ENCODE measurements around the gene CENPB.
A peak's percentile ranks its signal among the peaks of the same experiment; 100 is the strongest.

CENPB gene

GRCh38 chr20:3778976-3779375 lies 7.6 kb downstream of the CENPB start:
- Histone ChIP-seq H3K4me3 (ENCODE audit: low read length) (no peak overlapping the region), H3K27ac (ENCODE audit: low read length) (no peak overlapping the region), H3K9me3 (ENCODE audit: control insufficient read depth, insufficient read depth, low read length) (no peaks in the 10 kb centered on the region), H3K27me3 (ENCODE audit: control insufficient read depth, insufficient read depth, low read length) (no peaks in the 10 kb centered on the region; the same call in 1 of the 2 replicates), H3K4me1 (ENCODE audit: control insufficient read depth, insufficient read depth, low read length) (peaks cover 3% of the 10 kb centered on the region; the same call in 1 of the 2 replicates), H3K36me3 (ENCODE audit: control insufficient read depth, insufficient read depth, low read length) (no peaks in the 10 kb centered on the region)
- WGBS (ENCODE audit: insufficient coverage, insufficient read length), result no CpG with 5 or more reads among the region's 18 CpGs
- DNase-seq (ENCODE audit: low read depth, low spot score), result no peak

DNA sequence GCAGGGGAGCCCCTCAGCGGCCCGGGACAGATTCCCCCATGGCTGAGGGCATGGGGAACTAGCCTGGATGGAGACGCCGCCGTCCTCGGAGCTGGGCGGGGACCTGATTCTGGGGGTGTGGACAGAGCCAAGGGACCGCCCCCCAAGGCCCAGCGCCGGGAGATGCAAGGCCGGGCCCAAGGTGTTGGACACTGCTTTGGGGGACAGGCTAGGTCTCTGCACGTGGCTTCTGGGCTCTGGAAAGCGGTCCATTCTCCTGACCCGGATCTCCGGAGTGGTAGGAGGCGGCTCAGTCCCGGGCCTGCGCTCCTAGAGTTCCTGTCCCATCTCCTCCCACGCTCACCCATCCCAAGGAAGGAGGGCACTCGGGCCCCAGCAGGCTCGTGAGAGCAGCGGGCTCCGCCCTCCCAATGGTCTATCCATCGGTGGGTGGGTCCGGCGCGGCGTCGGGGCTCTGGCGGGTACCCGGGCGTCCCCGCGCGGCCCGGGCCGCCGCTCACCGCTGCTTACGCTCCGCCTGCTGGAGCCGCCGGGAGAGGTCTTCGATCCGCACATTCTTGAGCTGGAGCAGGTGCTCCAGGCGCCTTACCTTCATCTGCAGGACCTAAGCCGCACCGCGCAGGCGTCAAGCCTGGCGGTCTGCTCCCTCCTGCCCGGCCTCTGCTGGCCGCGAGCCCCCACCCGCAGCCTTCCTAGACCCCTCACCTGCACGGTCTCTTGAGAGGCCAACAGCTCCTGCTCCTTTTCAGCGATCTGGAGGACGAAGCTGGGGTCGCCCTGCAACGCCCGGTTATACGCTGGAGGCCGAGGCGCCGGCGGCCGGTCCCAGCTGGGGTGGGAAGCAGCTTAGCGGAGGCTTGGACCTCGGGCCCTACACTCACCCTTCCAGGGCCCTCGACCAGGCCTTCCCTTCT lies 8.6 kb downstream of the CENPB start:
- H3K36me3 ChIP-seq (ENCODE audit: control insufficient read depth, insufficient read depth, low read length), result no peaks in the 10 kb centered on the region
- H3K27ac ChIP-seq (ENCODE audit: low read length), result no peak overlapping the region
- peaks cover 3% of the 10 kb centered on the region; the same call in 1 of the 2 replicates for H3K4me1 ChIP-seq (ENCODE audit: control insufficient read depth, insufficient read depth, low read length)
- WGBS (ENCODE audit: insufficient coverage, insufficient read length), result no CpG with 5 or more reads among the region's 70 CpGs
- no peaks in the 10 kb centered on the region for H3K9me3 ChIP-seq (ENCODE audit: control insufficient read depth, insufficient read depth, low read length)
- no peak for DNase-seq (ENCODE audit: low read depth, low spot score)
- no peaks in the 10 kb centered on the region; the same call in 1 of the 2 replicates for H3K27me3 ChIP-seq (ENCODE audit: control insufficient read depth, insufficient read depth, low read length)
- peak overlapping the region; percentile 63; the same call in 1 of the 2 replicates for H3K4me3 ChIP-seq (ENCODE audit: low read length)

DNA sequence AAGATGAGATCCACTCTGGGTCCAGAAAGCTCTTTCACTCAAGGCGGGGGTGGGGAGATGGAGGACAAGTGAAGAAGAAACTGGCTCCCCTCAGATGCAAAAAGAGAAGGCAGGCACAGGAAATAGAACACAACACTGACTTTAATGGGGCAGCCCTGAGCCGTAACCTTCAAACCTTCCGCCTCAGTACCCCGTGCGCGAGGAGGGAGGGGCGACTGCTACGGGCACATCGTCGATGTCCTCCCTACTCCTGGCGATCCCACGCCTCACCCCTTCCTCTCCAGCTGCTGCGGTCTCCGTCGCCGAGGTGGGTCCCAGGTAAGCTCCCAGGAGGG lies 9.2 kb downstream of the CENPB start:
- H3K36me3 ChIP-seq (ENCODE audit: control insufficient read depth, insufficient read depth, low read length), result no peaks in the 10 kb centered on the region
- WGBS (ENCODE audit: insufficient coverage, insufficient read length), result no CpG with 5 or more reads among the region's 16 CpGs
- no peak overlapping the region for H3K27ac ChIP-seq (ENCODE audit: low read length)
- DNase-seq (ENCODE audit: low read depth, low spot score), result no peak
- H3K4me1 ChIP-seq (ENCODE audit: control insufficient read depth, insufficient read depth, low read length), result peaks cover 3% of the 10 kb centered on the region; the same call in 1 of the 2 replicates
- H3K9me3 ChIP-seq (ENCODE audit: control insufficient read depth, insufficient read depth, low read length), result no peaks in the 10 kb centered on the region
- no peaks in the 10 kb centered on the region; the same call in 1 of the 2 replicates for H3K27me3 ChIP-seq (ENCODE audit: control insufficient read depth, insufficient read depth, low read length)
- peak overlapping the region; percentile 63; the same call in 1 of the 2 replicates for H3K4me3 ChIP-seq (ENCODE audit: low read length)

- no CpG with 5 or more reads among the region's 4 CpGs for WGBS (ENCODE audit: insufficient coverage, insufficient read length)
- no peak for DNase-seq (ENCODE audit: low read depth, low spot score)
These were observed 11.0 kb downstream of the CENPB start for GRCh38 chr20:3775457-3776108.

DNA sequence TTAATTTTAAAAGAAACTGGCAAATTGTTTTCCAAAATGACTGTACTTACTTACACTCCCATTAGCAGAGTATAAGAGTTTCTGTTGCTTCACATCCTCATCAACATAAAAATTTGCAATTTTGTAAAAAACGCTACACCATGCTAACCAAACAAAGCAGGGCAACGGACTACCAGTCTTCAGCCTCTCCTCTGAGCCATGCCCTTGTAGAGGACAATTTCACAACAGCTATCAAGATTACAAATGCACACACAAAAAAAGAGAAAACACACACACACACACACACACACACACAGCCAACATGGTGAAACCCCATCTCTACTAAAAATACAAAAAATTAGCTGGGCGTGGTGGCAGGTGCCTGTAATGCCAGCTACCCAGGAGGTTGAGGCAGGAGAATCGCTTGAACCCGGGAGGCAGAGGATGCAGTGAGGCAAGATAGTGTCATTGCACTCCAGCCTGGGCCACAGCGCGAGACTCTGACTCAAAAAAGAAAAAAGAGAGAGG lies 14.9 kb downstream of the CENPB start:
- H3K27ac ChIP-seq (ENCODE audit: low read length), result no peak overlapping the region

More at GRCh38 chr20:3775457-3776108, 11.0 kb downstream of the CENPB start:
- Histone ChIP-seq H3K4me3 (ENCODE audit: low read length) (no peak overlapping the region), H3K4me1 (ENCODE audit: control insufficient read depth, insufficient read depth, low read length) (peaks cover 3% of the 10 kb centered on the region; the same call in 1 of the 2 replicates), H3K36me3 (ENCODE audit: control insufficient read depth, insufficient read depth, low read length) (no peaks in the 10 kb centered on the region), H3K9me3 (ENCODE audit: control insufficient read depth, insufficient read depth, low read length) (no peaks in the 10 kb centered on the region), H3K27ac (ENCODE audit: low read length) (no peak overlapping the region), H3K27me3 (ENCODE audit: control insufficient read depth, insufficient read depth, low read length) (no peaks in the 10 kb centered on the region; the same call in 1 of the 2 replicates)

GRCh38 chr20:3768342-3769130 lies 18.0 kb downstream of the CENPB start:
- Histone ChIP-seq H3K9me3 (ENCODE audit: control insufficient read depth, insufficient read depth, low read length) (no peaks in the 10 kb centered on the region), H3K36me3 (ENCODE audit: control insufficient read depth, insufficient read depth, low read length) (no peaks in the 10 kb centered on the region), H3K4me3 (ENCODE audit: low read length) (peak overlapping the region; percentile 86; the same call in 1 of the 2 replicates), H3K27me3 (ENCODE audit: control insufficient read depth, insufficient read depth, low read length) (no peaks in the 10 kb centered on the region), H3K27ac (ENCODE audit: low read length) (no peak overlapping the region), H3K4me1 (ENCODE audit: control insufficient read depth, insufficient read depth, low read length) (peaks cover 2% of the 10 kb centered on the region; the same call in 1 of the 2 replicates)
- DNase-seq (ENCODE audit: low read depth, low spot score), result no peak
- no CpG with 5 or more reads among the region's 51 CpGs for WGBS (ENCODE audit: insufficient coverage, insufficient read length)

More for the DNA sequence above, 14.9 kb downstream of the CENPB start:
- Histone ChIP-seq H3K4me1 (ENCODE audit: control insufficient read depth, insufficient read depth, low read length) (peaks cover 2% of the 10 kb centered on the region; the same call in 1 of the 2 replicates), H3K36me3 (ENCODE audit: control insufficient read depth, insufficient read depth, low read length) (no peaks in the 10 kb centered on the region), H3K27me3 (ENCODE audit: control insufficient read depth, insufficient read depth, low read length) (no peaks in the 10 kb centered on the region), H3K4me3 (ENCODE audit: low read length) (no peak overlapping the region), H3K9me3 (ENCODE audit: control insufficient read depth, insufficient read depth, low read length) (no peaks in the 10 kb centered on the region)
- no peak for DNase-seq (ENCODE audit: low read depth, low spot score)
- WGBS (ENCODE audit: insufficient coverage, insufficient read length), result no CpG with 5 or more reads among the region's 7 CpGs

DNA sequence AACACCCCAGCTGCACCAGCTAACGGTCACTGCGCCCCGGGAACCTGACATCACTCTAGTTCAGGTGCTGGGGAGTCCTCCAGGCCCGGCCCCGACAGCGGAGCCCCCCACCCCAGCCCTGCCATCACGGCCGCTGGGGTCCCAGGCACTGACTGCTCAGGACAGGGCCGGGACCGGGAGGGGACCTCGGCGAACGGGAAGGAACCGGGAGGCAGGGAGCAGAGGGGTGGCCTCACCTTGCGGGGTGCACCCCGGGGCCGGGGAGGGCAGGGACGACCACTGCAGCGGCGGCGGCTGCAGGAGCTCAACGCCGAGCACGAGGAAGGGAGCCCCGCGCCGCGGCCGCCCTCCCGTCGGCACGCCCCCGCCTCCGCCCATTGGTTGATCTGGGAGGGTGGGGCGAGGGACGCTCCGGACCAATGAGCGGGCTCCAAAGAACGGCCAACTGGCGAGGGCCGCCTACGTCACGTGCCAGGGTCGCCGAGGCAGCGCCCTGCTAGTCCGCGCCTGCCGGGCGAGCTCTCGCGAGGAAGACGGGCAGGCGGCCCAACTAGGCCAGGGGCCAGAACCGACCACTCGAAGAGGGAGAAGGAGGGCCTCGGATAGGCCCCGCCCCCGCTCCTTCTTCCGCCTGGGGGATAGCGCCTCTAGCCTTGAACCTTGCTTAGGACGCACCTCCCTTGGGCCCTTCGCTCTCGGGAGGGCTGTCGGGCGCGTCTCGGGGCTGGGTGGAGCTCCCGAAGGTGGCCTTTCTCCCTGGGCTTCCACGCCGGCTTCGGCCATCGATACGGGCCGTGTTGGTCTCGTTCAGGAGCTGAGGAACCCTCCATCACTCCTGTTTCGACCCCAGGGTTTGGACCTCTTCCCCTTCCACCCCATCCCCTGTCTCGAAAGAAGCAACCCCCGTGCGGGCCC lies 18.9 kb downstream of the CENPB start, which contains the start of gene ADISSP:
Gene ADISSP (minus strand): TSS at position 327 of the 915 bp plus-strand sequence. CDS start 7,653 bp downstream, outside the sequence.
- no CpG with 5 or more reads among the region's 80 CpGs for WGBS (ENCODE audit: insufficient coverage, insufficient read length)
- no peak within 1 kb of the TSS for H3K27ac ChIP-seq (ENCODE audit: low read length)
- no peaks in the 10 kb centered on the region for H3K27me3 ChIP-seq (ENCODE audit: control insufficient read depth, insufficient read depth, low read length)
- H3K4me1 ChIP-seq (ENCODE audit: control insufficient read depth, insufficient read depth, low read length), result peaks cover 2% of the 10 kb centered on the region; the same call in 1 of the 2 replicates
- DNase-seq (ENCODE audit: low read depth, low spot score), result peak; percentile 95
- no peaks in the 10 kb centered on the region for H3K36me3 ChIP-seq (ENCODE audit: control insufficient read depth, insufficient read depth, low read length)
- no peaks in the 10 kb centered on the region for H3K9me3 ChIP-seq (ENCODE audit: control insufficient read depth, insufficient read depth, low read length)
- H3K4me3 ChIP-seq (ENCODE audit: low read length), result peak within 1 kb of the TSS; percentile 89

GRCh38 chr20:3767110-3767426 lies 19.5 kb downstream of the CENPB start:
- H3K9me3 ChIP-seq (ENCODE audit: control insufficient read depth, insufficient read depth, low read length), result no peaks in the 10 kb centered on the region
- H3K27ac ChIP-seq (ENCODE audit: low read length), result no peak overlapping the region
- peak overlapping the region; percentile 89 for H3K4me3 ChIP-seq (ENCODE audit: low read length)
- no peak for DNase-seq (ENCODE audit: low read depth, low spot score)
- peaks cover 2% of the 10 kb centered on the region; the same call in 1 of the 2 replicates for H3K4me1 ChIP-seq (ENCODE audit: control insufficient read depth, insufficient read depth, low read length)
- WGBS (ENCODE audit: insufficient coverage, insufficient read length), result no CpG with 5 or more reads among the region's 21 CpGs
- H3K36me3 ChIP-seq (ENCODE audit: control insufficient read depth, insufficient read depth, low read length), result no peaks in the 10 kb centered on the region
- no peaks in the 10 kb centered on the region for H3K27me3 ChIP-seq (ENCODE audit: control insufficient read depth, insufficient read depth, low read length)

GRCh38 chr20:3766422-3767109 lies 20.0 kb downstream of the CENPB start:
- no peak overlapping the region for H3K27ac ChIP-seq (ENCODE audit: low read length)
- no peak for DNase-seq (ENCODE audit: low read depth, low spot score)
- WGBS (ENCODE audit: insufficient coverage, insufficient read length), result no CpG with 5 or more reads among the region's 9 CpGs

More at GRCh38 chr20:3766422-3767109, 20.0 kb downstream of the CENPB start:
- Histone ChIP-seq H3K27me3 (ENCODE audit: control insufficient read depth, insufficient read depth, low read length) (no peaks in the 10 kb centered on the region), H3K36me3 (ENCODE audit: control insufficient read depth, insufficient read depth, low read length) (no peaks in the 10 kb centered on the region), H3K4me1 (ENCODE audit: control insufficient read depth, insufficient read depth, low read length) (peaks cover 2% of the 10 kb centered on the region; the same call in 1 of the 2 replicates), H3K9me3 (ENCODE audit: control insufficient read depth, insufficient read depth, low read length) (no peaks in the 10 kb centered on the region), H3K4me3 (ENCODE audit: low read length) (peak overlapping the region; percentile 89; the same call in 1 of the 2 replicates)

Measured in iPS DF 6.9 (cell line).